Hematopoietic multipotent progenitor cell treated with erythropoietin and hydrocortisone succinate and interleukin-3 and kit ligand, for 15 days (in vitro differentiated cells): Measurements from ENCODE around the gene SEZ6L.

Source experiments
- DNase-seq: peaks from one replicate; pipeline ENCODE4 v3.0.0-alpha.2; 2015; ENCODE audit warnings: low spot score

Gene SEZ6L

DNA sequence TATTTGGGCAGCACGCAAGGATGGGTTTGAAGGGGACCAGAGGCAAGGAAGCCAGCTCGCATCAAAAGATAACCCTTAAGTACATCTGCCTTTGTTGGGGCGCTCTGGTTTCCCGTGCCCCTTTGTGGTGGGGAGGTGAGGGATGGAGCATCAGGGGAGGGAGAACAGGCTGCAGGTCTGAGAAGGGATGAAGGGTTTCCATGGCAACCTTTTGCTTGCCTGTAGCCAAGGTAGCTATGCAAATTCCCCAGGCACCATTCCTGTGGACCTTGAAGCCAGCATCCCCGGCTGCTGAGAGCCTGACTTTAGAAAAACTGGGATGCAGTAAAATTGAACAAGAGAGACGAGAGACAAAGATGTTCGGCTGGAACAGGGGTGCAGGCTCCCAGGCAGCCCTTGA, 75.7 kb downstream of the SEZ6L start:
- no peak for DNase-seq

DNA sequence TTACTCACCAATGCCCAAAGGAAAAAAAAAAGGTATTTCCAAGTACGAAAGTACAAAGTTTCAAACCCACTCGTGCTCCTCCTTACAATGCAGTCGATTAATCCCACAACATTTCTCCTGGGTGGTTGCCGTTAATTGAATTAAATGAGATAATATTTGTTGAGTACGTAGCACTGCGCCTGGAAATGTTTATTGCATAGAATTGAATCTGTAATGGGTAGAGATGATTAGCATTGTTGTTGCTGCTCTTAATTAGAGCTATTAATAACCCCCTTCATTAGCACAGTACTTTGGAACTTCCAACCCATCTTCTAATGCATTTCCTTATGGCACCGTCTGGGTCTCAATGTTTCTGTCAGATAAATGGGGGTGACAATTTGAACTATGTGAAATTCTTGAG, 77.3 kb downstream of the SEZ6L start:
- DNase-seq, result no peak

DNA sequence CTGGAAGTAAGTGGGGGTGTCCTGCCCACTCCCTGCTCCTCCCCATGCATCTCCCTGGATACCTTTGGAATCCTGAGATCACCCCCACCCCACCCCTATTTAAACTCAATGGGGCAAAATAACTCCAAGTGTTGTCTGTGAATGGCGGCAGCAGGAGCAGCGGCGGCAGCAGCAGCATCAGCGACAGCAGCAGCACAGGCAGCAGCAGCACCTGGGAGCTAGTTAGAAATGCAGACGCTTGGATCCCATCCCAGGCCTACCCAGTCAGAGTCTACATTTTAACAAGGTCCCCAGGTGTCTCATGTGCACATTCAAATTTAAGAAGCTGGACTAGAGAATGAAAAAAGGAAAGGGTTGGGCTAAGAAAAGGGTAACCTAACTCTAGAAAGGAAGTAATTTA, 82.6 kb downstream of the SEZ6L start:
- DNase-seq, result no peak

DNA sequence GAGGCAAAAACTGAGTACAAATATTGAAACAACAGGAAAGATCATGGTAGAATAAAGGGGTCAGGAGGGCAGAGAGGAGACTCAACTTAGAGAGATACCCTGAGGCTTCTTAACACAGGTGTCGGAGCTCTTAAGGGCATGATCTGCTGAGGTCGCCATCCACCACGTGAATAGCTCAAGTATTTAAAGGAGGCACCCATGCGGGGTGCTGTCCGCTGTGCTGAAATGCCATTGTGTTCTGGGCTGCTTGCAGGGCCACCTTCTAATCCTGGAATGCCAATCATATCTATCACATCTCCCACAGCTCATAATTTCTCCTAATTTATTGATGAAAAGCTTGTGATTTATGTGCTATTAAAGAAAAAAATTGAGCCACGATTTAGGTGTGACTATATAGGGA, 90.2 kb downstream of the SEZ6L start:
- DNase-seq, result no peak

DNA sequence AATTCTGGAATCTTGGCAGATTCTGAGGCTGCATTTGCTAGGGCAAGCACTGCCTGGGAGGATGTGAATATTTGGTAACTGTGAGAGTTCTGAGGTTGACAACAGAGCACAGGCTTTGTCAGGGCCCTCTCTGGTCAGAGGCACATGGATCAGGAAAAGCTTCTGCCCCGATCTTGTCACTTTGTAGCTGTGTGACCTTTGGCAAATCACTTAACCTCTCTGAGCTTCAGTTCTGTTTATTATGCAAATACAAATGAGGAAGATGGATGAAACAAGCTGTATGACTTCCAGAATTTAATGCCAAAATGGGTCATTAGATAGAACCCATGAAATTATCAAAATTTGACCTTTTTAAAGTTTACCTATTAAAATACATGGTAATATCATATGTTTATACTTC, 94.9 kb downstream of the SEZ6L start:
- no peak for DNase-seq

DNA sequence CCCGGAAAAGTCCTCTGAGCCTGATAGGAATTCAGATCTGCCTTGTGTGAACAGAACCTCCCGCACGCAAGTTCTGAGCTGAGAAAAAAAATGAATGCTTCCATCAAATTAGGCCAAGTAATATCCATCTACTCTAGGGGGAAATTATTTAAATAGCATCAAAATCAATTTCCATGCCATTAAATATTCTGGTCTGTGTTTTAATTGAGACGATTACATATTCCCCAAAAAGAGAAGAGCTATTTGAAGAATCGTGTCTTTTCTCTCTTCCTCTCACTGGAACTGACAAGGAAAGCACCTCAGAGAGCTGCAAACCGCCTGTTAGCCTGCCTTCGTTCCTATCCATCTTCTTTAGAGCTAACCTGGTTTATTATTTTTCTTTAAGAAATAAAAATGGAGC, 96.0 kb downstream of the SEZ6L start:
- DNase-seq, result no peak

DNA sequence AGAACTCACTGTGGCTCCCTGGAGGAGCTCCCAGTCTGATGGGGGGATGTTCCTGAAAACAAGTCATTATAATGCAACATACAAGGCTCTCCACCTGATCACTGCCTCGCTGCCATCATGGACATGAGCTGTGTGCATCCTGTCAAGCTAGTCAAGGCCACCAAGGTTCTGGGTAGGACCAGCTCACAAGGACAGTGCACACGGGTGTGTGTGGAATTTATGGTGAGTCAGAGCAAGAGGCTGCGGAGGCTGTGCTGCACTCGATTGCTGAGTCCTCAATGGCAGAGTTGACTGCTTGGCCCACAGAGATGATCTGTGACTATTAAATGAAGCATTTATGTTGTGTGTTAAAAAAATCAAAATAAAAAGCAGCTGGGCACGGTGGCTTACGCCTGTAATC, 96.6 kb downstream of the SEZ6L start:
- no peak for DNase-seq

DNA sequence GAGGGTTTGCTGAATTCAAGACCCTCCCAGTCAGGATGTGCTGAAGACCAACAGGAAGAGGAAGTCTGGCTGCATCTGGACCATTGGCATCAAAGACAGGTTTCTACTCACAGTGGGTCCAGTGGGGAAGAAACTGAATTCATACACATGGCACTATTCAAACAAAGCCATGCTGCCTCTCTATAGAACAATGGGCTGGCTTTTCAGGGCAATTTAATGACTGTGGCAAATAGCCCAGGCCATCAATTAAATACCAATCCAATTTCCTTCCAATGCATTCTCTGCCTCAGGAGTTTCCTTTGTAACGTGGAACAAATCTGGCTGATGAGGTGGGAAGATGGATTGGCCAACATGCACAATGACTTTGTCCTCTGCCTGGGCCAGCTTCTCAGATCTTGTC, 98.6 kb downstream of the SEZ6L start:
- no peak for DNase-seq

DNA sequence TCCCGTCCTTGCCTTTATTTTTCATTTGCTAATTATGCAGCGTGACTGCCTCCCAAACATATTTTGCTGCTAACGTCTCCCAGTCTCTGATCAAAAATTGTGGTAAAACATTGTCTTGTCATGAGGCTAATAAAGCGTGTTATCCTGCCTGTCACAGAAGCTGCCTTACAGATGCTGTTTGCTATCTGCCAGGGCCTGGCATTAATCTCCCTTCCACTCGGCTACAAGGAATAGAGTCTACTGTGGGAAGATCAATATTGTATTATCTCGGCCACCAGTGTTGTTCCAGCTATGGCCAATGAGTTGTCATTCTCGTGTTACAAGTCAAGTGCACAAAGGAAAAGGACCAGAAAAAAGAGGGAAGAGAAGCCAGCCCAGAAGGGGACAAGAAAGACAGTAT, 100.3 kb downstream of the SEZ6L start:
- DNase-seq, result no peak

DNA sequence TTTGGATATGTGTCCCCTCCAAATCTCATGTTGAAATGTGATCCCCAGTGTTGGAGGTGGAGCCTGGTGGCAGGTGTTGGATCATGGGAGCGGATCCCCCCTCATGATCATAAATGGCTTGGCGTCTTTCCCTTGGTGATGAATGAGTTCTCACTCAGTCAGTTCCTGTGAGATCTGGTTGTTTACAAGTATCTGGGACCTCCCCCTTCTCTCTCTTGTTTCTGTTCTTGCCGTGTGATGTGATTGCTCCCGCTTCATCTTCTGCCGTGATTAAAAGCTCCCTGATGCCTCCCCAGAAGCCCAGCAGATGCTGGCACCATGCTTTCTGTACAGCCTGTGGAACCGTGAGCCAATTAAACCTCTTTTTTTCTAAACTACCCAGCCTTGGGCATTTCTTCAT, 102.2 kb downstream of the SEZ6L start:
- no peak for DNase-seq

DNA sequence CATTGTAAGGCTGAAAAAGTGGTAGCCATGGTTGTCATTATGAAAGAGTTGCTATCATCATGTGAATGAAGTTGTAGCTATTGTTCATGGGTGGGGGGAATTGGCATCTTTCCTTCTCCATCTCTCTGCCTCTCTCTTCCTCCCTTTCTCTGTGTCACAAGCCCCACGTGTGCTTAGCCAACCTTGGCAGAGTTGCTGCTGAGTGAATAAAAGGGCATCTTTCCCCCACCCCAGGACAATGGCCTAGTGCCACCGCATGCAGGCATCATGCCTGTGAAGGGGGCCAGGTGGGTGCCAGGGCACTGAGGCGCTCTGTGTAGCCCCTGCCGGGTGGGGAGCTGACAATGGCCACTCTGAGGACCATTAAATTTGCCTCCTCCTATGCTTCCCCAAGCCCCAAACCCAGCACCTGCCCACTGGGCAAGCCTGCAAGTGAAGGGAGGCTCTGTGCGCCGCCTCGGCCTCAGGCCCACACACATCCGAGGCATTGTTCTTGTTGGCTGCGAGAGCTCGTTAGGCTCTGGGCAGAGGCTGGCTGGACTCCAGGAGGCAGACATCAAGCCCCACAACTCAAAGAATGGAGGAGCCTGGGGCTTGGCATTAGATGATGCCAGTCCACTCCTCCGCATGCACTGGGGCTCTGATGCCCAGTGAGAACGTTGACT, 103.9 kb downstream of the SEZ6L start:
- DNase-seq, result no peak

DNA sequence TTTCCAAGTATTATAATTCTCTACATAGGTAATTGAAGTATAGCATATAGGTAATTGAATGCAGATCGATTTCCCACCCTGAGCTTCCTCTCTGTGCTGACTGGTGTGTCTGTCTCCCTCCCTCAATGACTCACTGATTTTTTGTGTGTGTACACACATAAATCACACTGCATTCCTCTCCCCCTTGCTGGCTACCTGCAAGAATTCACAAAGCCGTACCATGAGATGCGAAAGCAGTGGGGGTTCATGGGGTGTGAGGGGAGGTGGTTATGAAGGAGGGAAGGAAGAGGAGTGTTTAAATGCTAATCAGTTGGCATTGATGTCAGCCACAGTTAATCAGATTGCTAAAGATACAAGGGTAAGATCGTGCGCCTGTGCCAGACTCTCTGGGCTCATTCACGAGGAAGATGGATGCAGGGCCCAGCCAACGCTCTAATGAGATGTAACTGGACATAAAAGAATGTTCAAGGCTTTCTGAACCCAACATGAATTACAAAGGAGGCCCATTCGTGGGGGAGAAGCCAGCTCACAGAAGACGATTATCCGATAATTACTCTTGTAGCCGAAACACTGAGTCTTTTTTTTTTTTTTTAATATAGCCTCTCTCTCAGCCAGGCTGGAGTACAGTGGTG, 107.4 kb downstream of the SEZ6L start:
- no peak for DNase-seq

DNA sequence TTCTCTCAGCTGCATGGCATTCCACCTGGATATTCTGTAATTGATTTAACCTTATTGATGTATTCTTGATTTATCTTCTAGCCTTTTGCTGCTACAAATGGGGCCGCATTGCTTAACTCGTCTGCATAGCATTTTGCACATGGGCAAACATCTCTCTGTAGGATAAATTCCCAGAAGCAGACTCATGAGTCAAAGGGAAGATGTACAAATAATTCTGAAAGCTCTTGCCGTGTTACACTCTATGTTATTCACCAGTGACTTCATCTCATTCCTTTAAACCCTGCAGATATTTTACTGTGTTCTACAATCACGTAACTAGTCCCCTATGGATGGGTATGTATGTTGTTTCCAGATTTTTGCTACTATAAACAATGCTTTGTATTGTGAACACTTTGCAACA, 112.7 kb downstream of the SEZ6L start:
- DNase-seq, result no peak

DNA sequence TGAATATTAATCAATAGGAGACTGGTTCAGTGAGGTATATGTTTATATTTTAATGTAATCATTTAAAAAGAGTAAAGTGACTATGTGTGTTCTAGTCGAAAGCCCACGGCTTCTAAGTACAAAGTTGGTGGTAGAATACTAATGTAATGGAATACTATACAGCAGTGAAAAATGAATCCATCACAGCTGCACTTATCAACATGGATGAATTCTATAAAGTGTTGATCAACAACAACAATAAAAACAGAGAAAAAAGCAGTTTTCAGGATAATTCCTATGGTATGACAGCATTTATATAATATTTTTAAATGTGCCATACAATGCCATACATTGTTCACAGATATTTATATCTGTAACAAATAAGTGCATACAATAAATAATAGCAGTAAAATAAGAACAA, 114.1 kb downstream of the SEZ6L start:
- DNase-seq, result no peak

DNA sequence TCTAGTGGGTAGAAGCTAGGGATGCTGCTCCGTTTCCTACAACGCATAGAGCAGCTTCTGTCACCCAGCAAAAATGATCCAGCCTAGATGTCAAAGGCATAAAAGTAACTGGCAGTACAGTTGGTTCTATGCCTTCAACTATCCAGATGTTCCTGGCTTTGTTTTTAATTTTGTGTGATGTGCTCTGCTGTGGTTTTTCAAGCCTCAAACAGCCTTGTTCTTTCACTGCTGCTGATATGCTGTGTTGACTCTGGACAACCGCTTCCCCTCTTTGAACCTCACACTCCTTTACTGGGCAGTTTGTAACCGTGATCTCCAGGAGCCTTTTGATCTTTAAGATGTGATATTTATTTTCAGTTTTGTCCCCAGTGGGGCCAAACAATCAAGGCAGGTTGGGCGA, 116.4 kb downstream of the SEZ6L start:
- DNase-seq, result no peak

DNA sequence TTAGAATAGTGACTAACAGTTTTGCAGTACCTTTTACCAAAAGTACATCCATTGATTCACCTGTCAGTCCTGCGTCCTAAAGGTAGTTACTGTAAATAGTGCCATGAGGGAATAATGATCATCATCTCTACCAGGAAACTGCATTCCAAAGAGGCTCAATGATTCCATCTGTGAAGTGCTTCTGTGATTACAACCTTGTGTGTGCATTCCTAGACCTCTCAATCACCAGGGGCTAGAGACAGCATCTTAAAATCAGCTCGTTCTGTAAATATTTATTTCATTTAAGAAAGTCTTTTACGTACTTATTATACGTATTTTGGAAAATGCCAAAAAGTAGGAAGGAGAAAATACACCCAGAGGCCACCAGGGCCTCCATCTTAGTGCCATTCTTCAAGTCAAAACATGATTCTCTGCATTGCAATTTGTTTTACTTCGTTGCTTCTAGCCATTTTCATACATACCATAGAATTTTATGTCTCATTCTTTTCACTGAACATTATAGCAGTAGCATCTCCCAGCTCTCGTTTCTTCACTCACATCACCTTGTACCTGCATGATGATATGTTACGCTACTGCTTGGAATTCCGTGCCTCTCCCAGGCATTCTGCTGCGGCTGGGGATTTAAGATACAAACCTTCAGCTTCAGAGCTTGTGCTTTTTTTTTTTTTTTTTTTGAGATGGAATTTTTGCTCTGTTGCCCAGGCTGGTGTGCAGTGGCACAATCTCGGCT, 117.0 kb downstream of the SEZ6L start:
- no peak for DNase-seq

DNA sequence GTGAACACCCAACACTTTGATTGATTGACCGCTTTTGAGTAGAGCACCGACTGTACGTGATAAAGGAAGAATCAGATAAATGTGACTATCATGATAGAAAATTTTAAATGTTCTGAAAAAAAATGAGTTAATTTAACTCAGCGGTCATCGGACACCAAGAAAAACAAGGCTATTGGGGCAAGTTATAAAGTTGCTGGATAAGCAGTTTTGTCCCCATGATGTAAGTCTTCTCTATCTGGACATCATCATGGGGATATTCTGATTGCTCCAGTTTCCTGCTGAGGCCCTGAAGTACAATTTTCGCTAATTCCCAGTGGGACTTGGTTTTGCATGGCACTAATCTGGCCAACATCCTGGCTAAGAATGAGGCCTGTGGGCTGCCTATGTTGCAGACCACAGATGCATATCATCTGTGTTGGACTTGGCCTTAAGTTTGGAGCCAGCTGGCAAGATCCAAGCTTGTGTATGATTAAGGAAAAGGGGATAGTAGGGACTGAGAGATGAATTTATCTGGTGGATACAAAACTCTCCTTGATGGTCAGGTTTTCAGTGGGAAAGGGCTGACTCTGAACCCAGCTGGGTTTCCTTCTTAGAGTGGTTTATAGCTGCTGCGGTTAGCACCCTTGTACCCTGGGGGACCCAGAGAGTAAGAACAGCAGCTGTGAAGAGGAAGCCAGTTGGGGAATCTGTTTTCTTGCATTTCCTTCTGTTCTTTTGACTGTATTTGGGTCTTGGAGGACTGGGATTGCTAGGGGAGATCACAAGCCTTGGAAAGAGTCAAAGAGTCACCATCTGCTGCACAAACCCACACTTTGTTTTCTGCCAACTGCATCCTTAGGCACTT, 118.3 kb downstream of the SEZ6L start:
- DNase-seq, result no peak

DNA sequence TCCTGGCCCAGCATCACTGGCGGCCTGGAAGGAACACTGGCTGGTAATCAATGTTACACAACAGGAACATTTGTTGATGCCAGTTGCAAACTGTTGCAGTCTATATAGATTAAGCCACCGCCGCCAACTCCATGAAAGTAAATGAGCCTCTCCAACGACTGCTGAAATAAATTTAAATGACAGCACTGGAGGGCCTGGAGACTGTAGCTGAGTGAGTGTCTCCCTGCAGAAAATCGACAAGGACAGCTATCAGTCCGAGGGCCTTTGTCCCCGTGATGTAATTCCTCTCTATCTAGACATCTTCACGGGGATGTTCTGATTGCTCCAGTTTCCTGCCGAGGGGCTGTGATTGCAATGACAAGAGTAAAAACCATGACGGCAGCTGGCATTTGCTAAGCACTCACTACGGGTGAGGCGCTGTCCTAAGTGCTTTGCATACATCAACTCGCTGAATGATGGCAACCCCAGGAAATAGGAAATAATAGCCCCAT, 120.4 kb downstream of the SEZ6L start:
- DNase-seq, result no peak

DNA sequence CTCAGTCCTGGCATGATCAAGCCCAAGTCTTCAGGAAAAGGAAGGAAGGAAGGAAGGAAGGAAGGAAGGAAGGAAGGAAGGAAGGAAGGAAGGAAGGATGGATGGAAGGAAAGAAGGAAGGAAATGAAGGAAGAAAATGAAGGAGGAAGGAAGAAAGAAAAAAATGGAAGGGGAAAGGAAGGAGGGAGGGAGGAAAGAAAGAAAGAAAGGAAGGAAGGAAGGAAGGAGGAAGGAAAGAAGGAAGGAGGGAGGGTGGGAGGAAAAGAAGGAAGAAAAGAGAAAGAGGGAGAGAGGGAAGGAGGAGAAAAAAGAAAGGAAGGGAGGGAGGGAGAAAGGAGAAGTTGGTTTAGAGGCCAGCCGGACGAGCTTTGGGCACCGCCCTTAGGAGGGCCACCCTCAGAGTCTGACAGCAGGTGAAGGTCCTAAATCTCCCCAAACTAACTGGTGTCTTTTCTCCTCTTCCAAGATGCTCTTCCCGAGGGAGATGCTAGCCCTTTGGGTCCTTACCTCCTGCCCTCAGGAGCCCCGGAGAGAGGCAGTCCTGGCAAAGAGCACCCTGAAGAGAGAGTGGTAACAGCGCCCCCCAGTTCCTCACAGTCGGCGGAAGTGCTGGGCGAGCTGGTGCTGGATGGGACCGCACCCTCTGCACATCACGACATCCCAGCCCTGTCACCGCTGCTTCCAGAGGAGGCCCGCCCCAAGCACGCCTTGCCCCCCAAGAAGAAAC, 122.8 kb downstream of the SEZ6L start:
- DNase-seq, result no peak

DNA sequence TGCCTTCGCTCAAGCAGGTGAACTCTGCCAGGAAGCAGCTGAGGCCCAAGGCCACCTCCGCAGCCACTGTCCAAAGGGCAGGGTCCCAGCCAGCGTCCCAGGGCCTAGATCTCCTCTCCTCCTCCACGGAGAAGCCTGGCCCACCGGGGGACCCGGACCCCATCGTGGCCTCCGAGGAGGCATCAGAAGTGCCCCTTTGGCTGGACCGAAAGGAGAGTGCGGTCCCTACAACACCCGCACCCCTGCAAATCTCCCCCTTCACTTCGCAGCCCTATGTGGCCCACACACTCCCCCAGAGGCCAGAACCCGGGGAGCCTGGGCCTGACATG, 123.4 kb downstream of the SEZ6L start:
- DNase-seq, result no peak

DNA sequence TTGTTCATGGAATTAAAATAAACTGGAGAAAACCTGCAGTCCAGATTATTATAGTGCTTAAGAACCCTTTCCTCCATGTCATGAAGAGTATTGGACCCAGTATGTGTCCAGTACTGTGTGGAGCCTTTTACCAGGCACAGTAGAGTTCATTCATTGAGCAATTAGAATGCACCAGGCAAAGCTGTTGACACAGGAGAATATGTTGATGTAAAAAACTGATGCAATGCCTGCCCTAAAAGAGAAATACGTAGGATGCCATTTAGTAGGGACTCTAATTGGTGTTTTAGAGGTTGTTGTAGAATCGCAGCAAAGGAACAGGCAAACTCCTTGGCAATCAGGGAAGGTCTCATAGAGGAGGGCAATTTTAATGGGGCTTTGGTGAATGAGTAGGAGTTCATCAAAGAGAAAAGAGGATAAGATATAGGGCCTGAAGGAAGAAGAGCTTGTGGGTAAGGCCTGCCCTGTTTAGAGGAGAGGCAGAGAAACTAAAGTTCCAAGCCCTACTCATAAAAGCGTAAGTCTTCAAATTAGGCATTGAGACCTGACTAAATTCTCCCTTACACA, 126.4 kb downstream of the SEZ6L start:
- DNase-seq, result no peak
